H1 (cell line): ENCODE data around the gene CMC4. TPM values are rescaled to one million over a fixed set of nuclear protein-coding genes. Genes with fewer than 3 reads are reported as not detected.

Source experiments
- CTCF ChIA-PET: fragments of 300-600 bp; sonication (Branson Sonifier 250); formaldehyde crosslinking; loops from one replicate; lab custom pipeline; 2021; ENCODE audit not compliant: partially characterized antibody; lab: Charles Lee
- POLR2A ChIA-PET: fragments of 300-600 bp; sonication (Branson Sonifier 250); formaldehyde crosslinking; loops from one replicate; lab custom pipeline; 2021; ENCODE audit warnings: inconsistent platforms; ENCODE audit not compliant: partially characterized antibody; lab: Charles Lee
- DNase-seq, 2 experiments: peaks; one replicate each; pipeline versions ENCODE4 v3.0.0 to v3.0.0-alpha.2; 2010 to 2022; ENCODE audit warnings: low spot score in 2 of 2, low read depth in 1 of 2, mixed read lengths in 1 of 2
- FAIRE-seq: peaks from 2 replicates; lab custom pipeline; 2011; peaks lifted over from hg19 to GRCh38; lab: Jason Lieb, UNC
- H2AFZ ChIP-seq: 2 replicates; pipeline ENCODE4 v1.8.1; 2012; ENCODE audit warnings: low read length, inconsistent platforms
- H2AK5ac ChIP-seq: 2 replicates; pipeline ENCODE4 v1.6.1; 2013; ENCODE audit warnings: low read depth, low read length
- H2BK120ac ChIP-seq: replicated peaks from 2 replicates; pipeline ENCODE3; 2013; ENCODE audit warnings: low read depth, low read length, inconsistent platforms
- H2BK12ac ChIP-seq: 2 replicates; pipeline ENCODE4 v1.6.1; 2013; ENCODE audit warnings: low read depth, low read length
- H2BK15ac ChIP-seq: 2 replicates; pipeline ENCODE4 v1.6.1; 2013; ENCODE audit warnings: low read length
- H2BK20ac ChIP-seq: 2 replicates; pipeline ENCODE4 v1.6.1; 2013; ENCODE audit warnings: low read length
- H2BK5ac ChIP-seq: 2 replicates; pipeline ENCODE4 v1.6.1; 2013; ENCODE audit warnings: low read depth, low read length
- H3K14ac ChIP-seq: 2 replicates; pipeline ENCODE4 v1.6.1; 2013; ENCODE audit warnings: inconsistent platforms; ENCODE audit not compliant: insufficient read length
- H3K18ac ChIP-seq: 2 replicates; pipeline ENCODE4 v1.6.1; 2013; ENCODE audit warnings: low read length; ENCODE audit errors: extremely low read depth
- H3K23ac ChIP-seq: 2 replicates; pipeline ENCODE4 v1.6.1; 2013; ENCODE audit warnings: inconsistent platforms; ENCODE audit not compliant: insufficient read length
- H3K23me2 ChIP-seq: 2 replicates; pipeline ENCODE4 v1.6.1; 2013; ENCODE audit warnings: low read depth, low read length
- H3K27ac ChIP-seq: 2 replicates; pipeline ENCODE4 v1.6.1; 2011; ENCODE audit warnings: low read depth, low read length, inconsistent platforms
- H3K27me3 ChIP-seq, 4 experiments: replicated peaks in 1 of 4; 1 replicate in 1 of 4; 2 replicates in 3 of 4; pipeline versions ENCODE4 v1.6.1 to v1.8.1; 2011 to 2013; ENCODE audit warnings: low read length in 3 of 4, mild to moderate bottlenecking in 3 of 4, inconsistent platforms in 2 of 4, mixed read lengths in 2 of 4, moderate library complexity in 1 of 4; ENCODE audit not compliant: control insufficient read depth in 3 of 4, insufficient read depth in 3 of 4; ENCODE audit errors: extremely low read depth in 1 of 4
- H3K36me3 ChIP-seq, 4 experiments: 2 replicates each; pipeline versions ENCODE4 v1.6.1 to v1.8.1; 2011 to 2013; ENCODE audit warnings: mild to moderate bottlenecking in 4 of 4, low read length in 3 of 4, moderate library complexity in 2 of 4, control low read depth in 1 of 4, inconsistent platforms in 1 of 4; ENCODE audit not compliant: insufficient read depth in 4 of 4, control insufficient read depth in 2 of 4
- H3K4ac ChIP-seq: replicated peaks from 2 replicates; pipeline ENCODE3; 2013; ENCODE audit warnings: low read length, low read depth, mixed read lengths, inconsistent platforms; ENCODE audit not compliant: insufficient read length
- H3K4me1 ChIP-seq, 4 experiments: replicated peaks in 1 of 4; 1 replicate in 1 of 4; 2 replicates in 3 of 4; pipeline versions ENCODE4 v1.6.1 to v1.8.1; 2011 to 2013; ENCODE audit warnings: low read length in 3 of 4, inconsistent platforms in 2 of 4, mixed read lengths in 1 of 4; ENCODE audit not compliant: insufficient read depth in 4 of 4, control insufficient read depth in 3 of 4
- H3K4me2 ChIP-seq, 2 experiments: 2 replicates each; pipeline versions ENCODE4 v1.6.1 to v1.8.1; 2011 to 2013; ENCODE audit warnings: low read depth in 2 of 2, low read length in 2 of 2, control low read depth in 1 of 2, inconsistent platforms in 1 of 2, mild to moderate bottlenecking in 1 of 2; ENCODE audit not compliant: insufficient read depth in 1 of 2
- H3K4me3 ChIP-seq, 4 experiments: fragments of 200-600, 300-600 bp in 1 of 4; sonication (generic), shearing (Covaris generic), sonication (Bioruptor Twin) in 1 of 4; 2 replicates each; pipeline versions ENCODE4 v1.5.1 to v1.8.1; 2011 to 2016; ENCODE audit warnings: low read length in 4 of 4, low read depth in 3 of 4, control low read depth in 2 of 4, inconsistent platforms in 2 of 4, mild to moderate bottlenecking in 2 of 4, mixed read lengths in 1 of 4, moderate library complexity in 1 of 4; ENCODE audit not compliant: insufficient read depth in 2 of 4; ENCODE audit errors: extremely low read depth in 1 of 4
- H3K56ac ChIP-seq: replicated peaks from 2 replicates; pipeline ENCODE3; 2013; ENCODE audit warnings: low read depth, mild to moderate bottlenecking, mixed read lengths, low read length, inconsistent platforms; ENCODE audit not compliant: insufficient read length
- H3K79me1 ChIP-seq: 2 replicates; pipeline ENCODE4 v1.6.1; 2013; ENCODE audit warnings: low read depth, low read length, control low read depth
- H3K79me2 ChIP-seq, 2 experiments: 2 replicates each; pipeline versions ENCODE4 v1.6.1 to v1.8.1; 2012 to 2013; ENCODE audit warnings: low read length in 2 of 2, mild to moderate bottlenecking in 2 of 2, inconsistent platforms in 1 of 2; ENCODE audit not compliant: insufficient read depth in 2 of 2, control insufficient read depth in 1 of 2
- H3K9ac ChIP-seq, 4 experiments: replicated peaks in 1 of 4; 1 replicate in 1 of 4; 2 replicates in 3 of 4; pipeline versions ENCODE4 v1.6.1 to v1.8.1; 2011 to 2013; ENCODE audit warnings: low read depth in 3 of 4, low read length in 3 of 4, control low read depth in 2 of 4, mild to moderate bottlenecking in 2 of 4, moderate library complexity in 2 of 4, inconsistent platforms in 1 of 4; ENCODE audit errors: extremely low read depth in 1 of 4
- H3K9me3 ChIP-seq, 2 experiments: 2 replicates each; pipeline versions ENCODE4 v1.6.1 to v1.8.1; 2012 to 2013; ENCODE audit warnings: mild to moderate bottlenecking in 2 of 2, moderate library complexity in 2 of 2, control low read depth in 1 of 2, inconsistent platforms in 1 of 2, low read depth in 1 of 2, low read length in 1 of 2, mixed read lengths in 1 of 2; ENCODE audit not compliant: insufficient read depth in 2 of 2
- H4K20me1 ChIP-seq, 2 experiments: replicated peaks in 1 of 2; 2 replicates each; pipeline versions ENCODE3 to v1.8.1; 2011 to 2013; ENCODE audit warnings: inconsistent platforms in 2 of 2, low read length in 2 of 2, mild to moderate bottlenecking in 1 of 2; ENCODE audit not compliant: insufficient read depth in 2 of 2, control insufficient read depth in 1 of 2
- H4K5ac ChIP-seq: 2 replicates; pipeline ENCODE4 v1.6.1; 2013; ENCODE audit warnings: low read length, low read depth, mixed read lengths, inconsistent platforms; ENCODE audit not compliant: insufficient read length
- H4K8ac ChIP-seq: 2 replicates; pipeline ENCODE4 v1.8.0; 2013; ENCODE audit warnings: mild to moderate bottlenecking, moderate library complexity, low read length, inconsistent platforms; ENCODE audit not compliant: insufficient read depth; ENCODE audit errors: extremely low read depth
- H4K91ac ChIP-seq: replicated peaks from 2 replicates; pipeline ENCODE3; 2013; ENCODE audit warnings: low read length, mixed read lengths, inconsistent platforms; ENCODE audit not compliant: insufficient read length
- CEBPB ChIP-seq: IDR thresholded peaks from 2 replicates; pipeline ENCODE4 v1.6.1; 2012; ENCODE audit warnings: low read depth, low read length
- EP300 ChIP-seq, 2 experiments: IDR thresholded peaks; 1 replicate in 1 of 2; 2 replicates in 1 of 2; pipeline ENCODE4 v1.6.1; 2011 to 2012; ENCODE audit warnings: low read depth in 2 of 2, low read length in 2 of 2, mild to moderate bottlenecking in 2 of 2, borderline replicate concordance in 1 of 2, inconsistent platforms in 1 of 2, moderate library complexity in 1 of 2
- FOSL1 ChIP-seq: IDR thresholded peaks from 2 replicates; pipeline ENCODE4 v1.6.1; 2011; ENCODE audit warnings: mild to moderate bottlenecking, low read depth, low read length, moderate library complexity; ENCODE audit not compliant: insufficient read depth
- HDAC6 ChIP-seq: IDR thresholded peaks from one replicate; pipeline ENCODE4 v1.7.1; 2012; ENCODE audit warnings: low read depth, mild to moderate bottlenecking, inconsistent platforms, low read length, moderate library complexity
- POLR2AphosphoS5 ChIP-seq: IDR thresholded peaks from 2 replicates; pipeline ENCODE4 v1.6.1; 2011; ENCODE audit warnings: low read depth, low read length
- SAP30 ChIP-seq: fragments of 300-600 bp; sonication (generic); IDR thresholded peaks from 2 replicates; pipeline ENCODE4 v1.7.1; 2012; ENCODE audit warnings: low read length, moderate library complexity, mild to moderate bottlenecking, inconsistent platforms; ENCODE audit not compliant: insufficient read depth, insufficient replicate concordance
- TEAD4 ChIP-seq: IDR thresholded peaks from 2 replicates; pipeline ENCODE4 v1.6.1; 2012; ENCODE audit warnings: low read depth, low read length, inconsistent platforms, mixed read lengths
- YY1 ChIP-seq: IDR thresholded peaks from 2 replicates; pipeline ENCODE4 v1.6.1; 2011; ENCODE audit warnings: low read depth, mild to moderate bottlenecking, low read length
- WGBS, 2 experiments: shearing (Covaris generic) in 1 of 2; methylation state at CpG; one replicate each; pipeline versions ENCODE4 v1.1.6 to v1.1.7; 2013 to 2015; ENCODE audit warnings: low lambda C conversion rate in 2 of 2, mixed read lengths in 2 of 2, inconsistent platforms in 1 of 2, low coverage in 1 of 2, missing lambda C conversion rate in 1 of 2; ENCODE audit not compliant: insufficient replicate concordance in 2 of 2, insufficient coverage in 1 of 2, insufficient read length in 1 of 2; ENCODE audit errors: extremely low coverage in 1 of 2, missing lambda C conversion rate in 1 of 2; 5-methylcytosine and 5-hydroxymethylcytosine counted together
- polyA plus RNA-seq, 7 experiments: library from polyadenylated mRNA; depleted of rRNA in 3 of 7; stranded (reverse) in 5 of 7; unstranded in 2 of 7; fragments of >200 nt in 5 of 7; fragments of 200-250 nt in 2 of 7; gene quantifications; 1 replicate in 5 of 7; 2 replicates in 1 of 7; 4 replicates in 1 of 7; pipeline versions ENCODE4 v1.2.1 to v1.2.3, GENCODE V29; 2011 to 2013; ENCODE audit warnings: missing spikeins in 2 of 7, mixed read lengths in 2 of 7
- total RNA-seq: library from RNA; stranded (reverse); fragmentation: NEBNext Ultra II Directional; extraction: Animal tissue kit (Norgen Biotek cat#: 25700); gene quantifications from 2 replicates; pipeline ENCODE4 v1.2.1, GENCODE V29; 2021
- TF ChIP-seq, protein P1 (sequence below), 3 experiments: IDR thresholded peaks; 1 replicate in 2 of 3; 2 replicates in 1 of 3; pipeline versions ENCODE4 v1.5.1 to v1.6.1; 2011; ENCODE audit warnings: low read length in 3 of 3, mild to moderate bottlenecking in 3 of 3, inconsistent platforms in 2 of 3, low read depth in 1 of 3, moderate library complexity in 1 of 3; ENCODE audit not compliant: insufficient read depth in 1 of 3; ENCODE audit errors: control extremely low read depth in 1 of 3
- TF ChIP-seq, protein P2 (sequence below): IDR thresholded peaks from 2 replicates; pipeline ENCODE4 v1.6.1; 2012; ENCODE audit warnings: inconsistent platforms

The CMC4 gene
- total and polyA plus RNA-seq, 2 of the 8 experiments (the other 6 are each of a cell fraction or from before 2014, with no cell fraction given) = 6.0 to 8.8 TPM

DNA sequence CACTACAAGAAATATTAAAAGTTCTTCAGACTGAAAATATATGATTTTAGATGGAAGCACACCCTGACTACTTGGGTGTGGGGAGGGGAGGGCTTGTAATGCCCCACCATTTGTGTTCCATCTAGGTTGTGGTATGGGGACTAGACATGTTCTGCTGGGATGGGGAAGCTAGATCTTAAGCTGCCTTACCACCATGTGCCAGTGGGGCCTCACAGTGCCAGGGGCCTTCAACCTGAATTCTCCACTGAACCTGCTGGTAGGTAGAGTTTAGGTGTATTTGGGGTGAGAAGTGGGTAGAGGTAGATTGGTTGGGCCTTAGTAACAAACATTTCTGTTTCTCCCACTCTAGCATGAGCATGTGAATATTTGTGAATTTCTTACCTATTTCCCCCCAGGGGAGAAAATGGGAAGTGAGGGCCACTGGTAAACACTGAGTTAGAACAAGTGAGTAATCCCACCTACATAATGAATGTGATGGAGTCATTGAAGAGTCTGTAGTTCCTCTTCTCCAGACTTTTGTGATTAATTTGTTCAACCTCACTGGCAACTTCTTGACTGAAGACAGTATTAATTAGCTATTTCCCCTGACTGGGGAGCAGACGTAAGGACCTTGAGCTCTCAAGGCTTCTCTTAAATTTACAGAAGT, 44.4 kb upstream of the CMC4 start:
- FAIRE-seq (no peak), DNase-seq (no peak)
- Histone ChIP-seq H3K4me2 (no peak overlapping the region), H3K79me1 (no peaks in the 10 kb centered on the region), H3K23ac (no peak overlapping the region), H3K18ac (no peak overlapping the region), H3K27ac (no peak overlapping the region), H3K36me3 (peaks cover 0 to 4% (median 0%) of the 10 kb centered on the region in 4 experiments; a peak in 4 of 8 replicates), H3K9ac (no peak overlapping the region), H2BK15ac (no peak overlapping the region), H4K8ac (no peak overlapping the region), H2BK20ac (no peak overlapping the region), H2BK5ac (no peak overlapping the region), H2AK5ac (no peak overlapping the region), H3K4ac (no peak overlapping the region), H3K27me3 (no peaks in the 10 kb centered on the region), H3K9me3 (no peaks in the 10 kb centered on the region), H3K56ac (no peak overlapping the region), H3K14ac (no peak overlapping the region), H2BK120ac (no peak overlapping the region), H4K5ac (no peak overlapping the region), H2AFZ (no peak overlapping the region), H4K91ac (no peak overlapping the region), H3K4me1 (no peaks in the 10 kb centered on the region), H3K23me2 (no peaks in the 10 kb centered on the region), H4K20me1 (no peaks in the 10 kb centered on the region), H3K4me3 (no peak overlapping the region), H2BK12ac (no peak overlapping the region), H3K79me2 (no peaks in the 10 kb centered on the region)
- CTCF ChIA-PET = no interaction called here
- POLR2A ChIA-PET = no interaction called here
- TF ChIP-seq EP300 (IDR thresholded peaks at IDR 0.05; ENCODE audit: borderline replicate concordance in 1 of 2, low read depth in 2 of 2, low read length in 2 of 2) (no peak), TEAD4 (no peak), POLR2AphosphoS5 (no peak), YY1 (no peak), CEBPB (no peak), FOSL1 (no peak), SAP30 (no peak), HDAC6 (no peak)
- TF ChIP-seq, protein P1, sequence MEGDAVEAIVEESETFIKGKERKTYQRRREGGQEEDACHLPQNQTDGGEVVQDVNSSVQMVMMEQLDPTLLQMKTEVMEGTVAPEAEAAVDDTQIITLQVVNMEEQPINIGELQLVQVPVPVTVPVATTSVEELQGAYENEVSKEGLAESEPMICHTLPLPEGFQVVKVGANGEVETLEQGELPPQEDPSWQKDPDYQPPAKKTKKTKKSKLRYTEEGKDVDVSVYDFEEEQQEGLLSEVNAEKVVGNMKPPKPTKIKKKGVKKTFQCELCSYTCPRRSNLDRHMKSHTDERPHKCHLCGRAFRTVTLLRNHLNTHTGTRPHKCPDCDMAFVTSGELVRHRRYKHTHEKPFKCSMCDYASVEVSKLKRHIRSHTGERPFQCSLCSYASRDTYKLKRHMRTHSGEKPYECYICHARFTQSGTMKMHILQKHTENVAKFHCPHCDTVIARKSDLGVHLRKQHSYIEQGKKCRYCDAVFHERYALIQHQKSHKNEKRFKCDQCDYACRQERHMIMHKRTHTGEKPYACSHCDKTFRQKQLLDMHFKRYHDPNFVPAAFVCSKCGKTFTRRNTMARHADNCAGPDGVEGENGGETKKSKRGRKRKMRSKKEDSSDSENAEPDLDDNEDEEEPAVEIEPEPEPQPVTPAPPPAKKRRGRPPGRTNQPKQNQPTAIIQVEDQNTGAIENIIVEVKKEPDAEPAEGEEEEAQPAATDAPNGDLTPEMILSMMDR (IDR thresholded peaks at IDR 0.05; ENCODE audit: control extremely low read depth in 1 of 3, insufficient read depth in 1 of 3, low read depth in 1 of 3, low read length in 3 of 3) = no peak
- TF ChIP-seq, protein P2, sequence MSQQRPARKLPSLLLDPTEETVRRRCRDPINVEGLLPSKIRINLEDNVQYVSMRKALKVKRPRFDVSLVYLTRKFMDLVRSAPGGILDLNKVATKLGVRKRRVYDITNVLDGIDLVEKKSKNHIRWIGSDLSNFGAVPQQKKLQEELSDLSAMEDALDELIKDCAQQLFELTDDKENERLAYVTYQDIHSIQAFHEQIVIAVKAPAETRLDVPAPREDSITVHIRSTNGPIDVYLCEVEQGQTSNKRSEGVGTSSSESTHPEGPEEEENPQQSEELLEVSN = no peak
- 93% methylated on average over 1 of the region's 1 CpG; no CpG with 5 or more reads in 1 of the 2 experiments for WGBS, 2 experiments
